IMR-90 (cell line): ENCODE measurements around the gene GPR65. TPM values are rescaled to one million over a fixed set of nuclear protein-coding genes. Genes with fewer than 3 reads are reported as not detected.

Experiments
- ATAC-seq: fragments of 200-7000 bp; cut with Tn5 transposase; 2 replicates; pipeline ENCODE4 v1.9.1; 2020; ENCODE audit warnings: low read depth, mild to moderate bottlenecking, moderate library complexity
- BruUV-seq: library from RNA; stranded (reverse); fragments of 400-500 nt; replicated peaks from 2 replicates; lab custom pipeline; 2021; lab: Mats Ljungman, UMichigan
- CTCF ChIA-PET: fragments of 300-600 bp; formaldehyde crosslinking; extraction: SDS; loops from one replicate; lab custom pipeline; 2021; ENCODE audit warnings: antibody characterized with exemption; lab: Yijun Ruan, JAX
- POLR2A ChIA-PET: fragments of 300-600 bp; sonication (Branson Sonifier 250); formaldehyde crosslinking; loops from one replicate; lab custom pipeline; 2022; ENCODE audit warnings: antibody characterized with exemption; ENCODE audit not compliant: unreplicated experiment; lab: Charles Lee
- DNase-seq: peaks from one replicate; pipeline ENCODE4 v3.0.0; 2013
- H2AFZ ChIP-seq: replicated peaks from 2 replicates; pipeline ENCODE3; 2013; ENCODE audit warnings: low read length, mild to moderate bottlenecking; ENCODE audit not compliant: poor library complexity
- H2AK5ac ChIP-seq: 2 replicates; pipeline ENCODE4 v1.6.1; 2013; ENCODE audit warnings: low read depth, low read length, inconsistent platforms
- H2AK9ac ChIP-seq: replicated peaks from 2 replicates; pipeline ENCODE3; 2013; ENCODE audit warnings: mild to moderate bottlenecking, low read depth, low read length, moderate library complexity; ENCODE audit not compliant: poor library complexity
- H2BK120ac ChIP-seq: 2 replicates; pipeline ENCODE4 v1.6.1; 2013; ENCODE audit warnings: low read depth, low read length, inconsistent platforms
- H2BK15ac ChIP-seq: 3 replicates; pipeline ENCODE4 v1.6.1; 2013; ENCODE audit warnings: low read depth, low read length, inconsistent platforms
- H2BK20ac ChIP-seq: 2 replicates; pipeline ENCODE4 v1.6.1; 2013; ENCODE audit warnings: low read depth, mild to moderate bottlenecking, inconsistent platforms, low read length, moderate library complexity
- H2BK5ac ChIP-seq: 2 replicates; pipeline ENCODE4 v1.6.1; 2013; ENCODE audit warnings: mild to moderate bottlenecking, low read depth, low read length, inconsistent platforms; ENCODE audit not compliant: poor library complexity, severe bottlenecking
- H3K14ac ChIP-seq: replicated peaks from 2 replicates; pipeline ENCODE4 v1.6.1; 2013; ENCODE audit warnings: low read depth, low read length, inconsistent platforms
- H3K18ac ChIP-seq: 2 replicates; pipeline ENCODE4 v1.6.1; 2013; ENCODE audit warnings: low read depth, low read length, control low read depth
- H3K23ac ChIP-seq: 2 replicates; pipeline ENCODE4 v1.6.1; 2013; ENCODE audit warnings: low read depth, low read length, inconsistent platforms
- H3K27ac ChIP-seq: 2 replicates; pipeline ENCODE4 v1.5.1; 2013; ENCODE audit warnings: mild to moderate bottlenecking, control low read depth, low read length; ENCODE audit not compliant: insufficient read depth
- H3K27me3 ChIP-seq: 2 replicates; pipeline ENCODE4 v1.6.1; 2013; ENCODE audit warnings: low read length; ENCODE audit not compliant: control insufficient read depth, insufficient read depth
- H3K36me3 ChIP-seq: 2 replicates; pipeline ENCODE4 v1.6.1; 2013; ENCODE audit warnings: low read length, mixed read lengths; ENCODE audit not compliant: control insufficient read depth, insufficient read depth
- H3K4ac ChIP-seq: 2 replicates; pipeline ENCODE4 v1.6.1; 2013; ENCODE audit warnings: low read depth, low read length, inconsistent platforms
- H3K4me1 ChIP-seq: 2 replicates; pipeline ENCODE4 v1.6.1; 2013; ENCODE audit warnings: low read length, mixed read lengths; ENCODE audit not compliant: control insufficient read depth, insufficient read depth
- H3K4me2 ChIP-seq: 2 replicates; pipeline ENCODE4 v1.6.1; 2013; ENCODE audit warnings: low read depth, mild to moderate bottlenecking, control low read depth, low read length, moderate library complexity
- H3K4me3 ChIP-seq: 2 replicates; pipeline ENCODE4 v1.5.1; 2013; ENCODE audit warnings: low read depth, mild to moderate bottlenecking, control low read depth, low read length, moderate library complexity; ENCODE audit not compliant: insufficient read depth
- H3K56ac ChIP-seq: 2 replicates; pipeline ENCODE4 v1.6.1; 2013; ENCODE audit warnings: low read length, inconsistent platforms; ENCODE audit not compliant: insufficient read depth; ENCODE audit errors: extremely low read depth
- H3K79me1 ChIP-seq, 2 experiments: 2 replicates each; pipeline ENCODE4 v1.6.1; 2013; ENCODE audit warnings: low read length in 2 of 2, inconsistent platforms in 1 of 2, low read depth in 1 of 2
- H3K9ac ChIP-seq: 2 replicates; pipeline ENCODE4 v1.6.1; 2013; ENCODE audit warnings: low read depth, low read length, control low read depth
- H3K9me1 ChIP-seq: 2 replicates; pipeline ENCODE4 v1.6.1; 2013; ENCODE audit warnings: low read length, inconsistent platforms; ENCODE audit not compliant: insufficient read depth
- H3K9me3 ChIP-seq: 2 replicates; pipeline ENCODE4 v1.6.1; 2013; ENCODE audit warnings: low read length; ENCODE audit not compliant: control insufficient read depth, insufficient read depth
- H4K20me1 ChIP-seq: 2 replicates; pipeline ENCODE4 v1.6.1; 2013; ENCODE audit warnings: low read length, inconsistent platforms; ENCODE audit not compliant: insufficient read depth
- H4K5ac ChIP-seq: 2 replicates; pipeline ENCODE4 v1.6.1; 2013; ENCODE audit warnings: mild to moderate bottlenecking, low read depth, low read length, control low read depth
- H4K8ac ChIP-seq, 2 experiments: 2 replicates each; pipeline ENCODE4 v1.6.1; 2013; ENCODE audit warnings: low read depth in 2 of 2, low read length in 2 of 2, control low read depth in 1 of 2, inconsistent platforms in 1 of 2
- H4K91ac ChIP-seq: 2 replicates; pipeline ENCODE4 v1.6.1; 2013; ENCODE audit warnings: low read depth, low read length, inconsistent platforms; ENCODE audit not compliant: insufficient read depth
- RAD21 ChIP-seq: IDR thresholded peaks from 2 replicates; pipeline ENCODE4 v1.6.1; 2012; ENCODE audit warnings: low read length, improper control_type of control experiment
- RFX5 ChIP-seq: IDR thresholded peaks from 2 replicates; pipeline ENCODE4 v1.8.0; 2012; ENCODE audit warnings: low read depth, mild to moderate bottlenecking, low read length, moderate library complexity
- SMC3 ChIP-seq: fragments of 150-350 bp; IDR thresholded peaks from 2 replicates; pipeline ENCODE4 v1.6.1; 2016; ENCODE audit warnings: low read depth, mild to moderate bottlenecking, antibody characterized with exemption, low read length, moderate library complexity
- WGBS, 2 experiments: methylation state at CpG; one replicate each; pipeline versions ENCODE4 v1.1.5 to v1.1.7; 2013; ENCODE audit warnings: missing lambda C conversion rate in 2 of 2; ENCODE audit not compliant: insufficient read length in 1 of 2; ENCODE audit errors: extremely low coverage in 2 of 2; 5-methylcytosine and 5-hydroxymethylcytosine counted together
- dilution Hi-C: fragments of 300-500 bp; cut with HindIII; formaldehyde crosslinking; loops from one replicate; pipeline ENCODE4 v1.14.3; 2018; ENCODE audit warnings: low sequenced_read_pairs; ENCODE audit not compliant: unreplicated experiment
- in situ Hi-C: fragments of 300-500 bp; cut with MboI; formaldehyde crosslinking; loops from 3 replicates; pipeline ENCODE4 v1.14.3; 2019; ENCODE audit warnings: low sequenced_read_pairs, inconsistent platforms, mixed read lengths
- intact Hi-C: fragments of 100-400 bp; cut with micrococcal nuclease; formaldehyde crosslinking; loops from 2 replicates; pipeline ENCODE4 v1.10.0; 2022
- polyA plus RNA-seq, 3 experiments: library from polyadenylated mRNA; depleted of rRNA; stranded (reverse); fragments of >200 nt; gene quantifications; 2 replicates each; pipeline ENCODE4 v1.2.3, GENCODE V29; 2012; ENCODE audit warnings: low replicate concordance in 1 of 3
- total RNA-seq: library from RNA; depleted of rRNA; stranded (reverse); fragments of >200 nt; gene quantifications from 2 replicates; pipeline ENCODE4 v1.2.3, GENCODE V29; 2012

GPR65 gene
- total and polyA plus RNA-seq, 2 of the 4 experiments (the other 2 are of a cell fraction): 0.05 to 0.18 TPM

GRCh38 chr14:88034076-88034475 lies 29.1 kb downstream of the GPR65 start:
- Histone ChIP-seq H3K23ac (no peak overlapping the region), H4K91ac (no peak overlapping the region), H3K9me3 (no peaks in the 10 kb centered on the region), H3K4me1 (no peaks in the 10 kb centered on the region), H2BK15ac (no peak overlapping the region), H3K36me3 (no peaks in the 10 kb centered on the region), H3K18ac (no peak overlapping the region), H4K5ac (no peak overlapping the region), H2BK5ac (no peak overlapping the region), H2BK20ac (no peak overlapping the region), H4K20me1 (no peaks in the 10 kb centered on the region), H3K56ac (no peak overlapping the region), H3K4me3 (no peak overlapping the region), H2AFZ (no peak overlapping the region), H3K9ac (no peak overlapping the region), H3K9me1 (no peaks in the 10 kb centered on the region), H3K4ac (no peak overlapping the region), H2AK9ac (no peak overlapping the region), H2AK5ac (no peak overlapping the region), H2BK120ac (no peak overlapping the region), H4K8ac (no peak overlapping the region), H3K4me2 (no peak overlapping the region), H3K79me1 (no peaks in the 10 kb centered on the region), H3K27ac (no peak overlapping the region), H3K27me3 (no peaks in the 10 kb centered on the region), H3K14ac (no peak overlapping the region)
- ATAC-seq: no peak
- DNase-seq: no peak
- ChIA-PET CTCF (no interaction called here), POLR2A (no interaction called here)
- dilution Hi-C loops: no loop called here
- in situ Hi-C loops: no loop called here
- no TSS peak for BruUV-seq
- no peak for TF ChIP-seq RFX5
- TF ChIP-seq RAD21: no peak
- TF ChIP-seq SMC3: no peak
- no CpG with 5 or more reads among the region's 2 CpGs for WGBS, 2 experiments
- intact Hi-C loops: no loop called here
